ENCODE results near the gene AQP1. TPM values are rescaled to one million over a fixed set of nuclear protein-coding genes. Genes with fewer than 3 reads are reported as not detected.

The AQP1 gene
- total RNA-seq, 4 donors from 2014 or later, result 21.3 to 98.3 (median 28.4) TPM

- in situ Hi-C loops (cut with MboI; ENCODE audit: low pct_ligation_motif_present in 1 of 4, low pct_unique_long_range_greater_than_20kb in 1 of 4, low sequenced_read_pairs in 3 of 4), result no loop called here
- H3K27ac ChIP-seq, result no peak overlapping the region
- intact Hi-C loops (cut with DNase I; ENCODE audit: low total_unique reads), result no loop called here
These were observed 15.6 kb upstream of the AQP1 start for GRCh38 chr7:30896036-30896435.

GRCh38 chr7:30896783-30897637, 14.6 kb upstream of the AQP1 start:
- DNase-seq, result no peak
- H3K27ac ChIP-seq, result peak overlapping the region in 1 of 4 donors; percentile 38
- intact Hi-C loops (cut with DNase I; ENCODE audit: low total_unique reads), result no loop called here
- H3K27me3 ChIP-seq, result no peaks in the 10 kb centered on the region
- no peak overlapping the region for H3K4me3 ChIP-seq
- no peak for TF ChIP-seq POLR2AphosphoS5 (IDR thresholded peaks at IDR 0.05)
- no peak for TF ChIP-seq CTCF (IDR thresholded peaks at IDR 0.05)
- no peak for TF ChIP-seq POLR2A (IDR thresholded peaks at IDR 0.05)
- no peak for TF ChIP-seq EP300 (IDR thresholded peaks at IDR 0.05; ENCODE audit: low read depth)
- no peaks in the 10 kb centered on the region for H3K36me3 ChIP-seq
- in situ Hi-C loops (cut with MboI; ENCODE audit: low pct_ligation_motif_present in 1 of 4, low pct_unique_long_range_greater_than_20kb in 1 of 4, low sequenced_read_pairs in 3 of 4), result no loop called here
- peaks cover 0 to 14% (median 7%) of the 10 kb centered on the region in 4 donors for H3K4me1 ChIP-seq
- H3K9me3 ChIP-seq, result no peaks in the 10 kb centered on the region
- 58% methylated on average over 4 to 13 of the region's 13 CpGs for WGBS, 2 donors (ENCODE audit: low coverage in 1 of 2)

More at GRCh38 chr7:30896036-30896435, 15.6 kb upstream of the AQP1 start:
- H3K9me3 ChIP-seq, result no peaks in the 10 kb centered on the region
- no peaks in the 10 kb centered on the region for H3K27me3 ChIP-seq
- 93 to 100% methylated on average over 1 to 9 of the region's 9 CpGs for WGBS, 2 donors (ENCODE audit: low coverage in 1 of 2)
- no peak for DNase-seq
- no peak for TF ChIP-seq POLR2AphosphoS5 (IDR thresholded peaks at IDR 0.05)
- no peak for TF ChIP-seq CTCF (IDR thresholded peaks at IDR 0.05)
- no peak for TF ChIP-seq EP300 (IDR thresholded peaks at IDR 0.05; ENCODE audit: low read depth)
- TF ChIP-seq POLR2A (IDR thresholded peaks at IDR 0.05), result no peak
- H3K4me1 ChIP-seq, result peaks cover 0 to 14% (median 7%) of the 10 kb centered on the region in 4 donors
- no peaks in the 10 kb centered on the region for H3K36me3 ChIP-seq
- H3K4me3 ChIP-seq, result no peak overlapping the region

GRCh38 chr7:30897770-30898169, 13.9 kb upstream of the AQP1 start:
- in situ Hi-C loops (cut with MboI; ENCODE audit: low pct_ligation_motif_present in 1 of 4, low pct_unique_long_range_greater_than_20kb in 1 of 4, low sequenced_read_pairs in 3 of 4) (no loop called here), intact Hi-C loops (cut with DNase I; ENCODE audit: low total_unique reads) (no loop called here)
- no peak overlapping the region for H3K27ac ChIP-seq
- H3K36me3 ChIP-seq, result no peaks in the 10 kb centered on the region
- H3K9me3 ChIP-seq, result no peaks in the 10 kb centered on the region
- TF ChIP-seq EP300 (IDR thresholded peaks at IDR 0.05; ENCODE audit: low read depth) (no peak), POLR2A (IDR thresholded peaks at IDR 0.05) (no peak), POLR2AphosphoS5 (IDR thresholded peaks at IDR 0.05) (no peak), CTCF (IDR thresholded peaks at IDR 0.05) (no peak)
- peaks cover 0 to 14% (median 7%) of the 10 kb centered on the region in 4 donors for H3K4me1 ChIP-seq
- no peak for DNase-seq
- WGBS, 2 donors (ENCODE audit: low coverage in 1 of 2), result 78 to 88% methylated on average over 1 to 2 of the region's 2 CpGs
- H3K4me3 ChIP-seq, result no peak overlapping the region
- H3K27me3 ChIP-seq, result no peaks in the 10 kb centered on the region

GRCh38 chr7:30898411-30898810, 13.2 kb upstream of the AQP1 start:
- TF ChIP-seq POLR2AphosphoS5 (IDR thresholded peaks at IDR 0.05), result no peak
- no peak for TF ChIP-seq CTCF (IDR thresholded peaks at IDR 0.05)
- no peak for TF ChIP-seq EP300 (IDR thresholded peaks at IDR 0.05; ENCODE audit: low read depth)
- TF ChIP-seq POLR2A (IDR thresholded peaks at IDR 0.05), result no peak

More at GRCh38 chr7:30898411-30898810, 13.2 kb upstream of the AQP1 start:
- intact Hi-C loops (cut with DNase I; ENCODE audit: low total_unique reads), result no loop called here
- Histone ChIP-seq H3K4me3 (no peak overlapping the region), H3K27me3 (no peaks in the 10 kb centered on the region), H3K27ac (no peak overlapping the region), H3K9me3 (no peaks in the 10 kb centered on the region), H3K4me1 (peaks cover 0 to 14% (median 7%) of the 10 kb centered on the region in 4 donors), H3K36me3 (no peaks in the 10 kb centered on the region)
- DNase-seq, result no peak
- WGBS, 2 donors (ENCODE audit: low coverage in 1 of 2), result 50 to 72% methylated on average over 4 to 12 of the region's 12 CpGs
- in situ Hi-C loops (cut with MboI; ENCODE audit: low pct_ligation_motif_present in 1 of 4, low pct_unique_long_range_greater_than_20kb in 1 of 4, low sequenced_read_pairs in 3 of 4), result no loop called here
